NCI-H2029 (cell line): ENCODE results near the gene CAPN8.
A peak's percentile ranks its signal among the peaks of the same experiment; 100 is the strongest.

Experiments used
- DNase-seq: peaks from one replicate; lab custom pipeline; 2025; lab: John Stamatoyannopoulos, UW

The CAPN8 gene

DNA sequence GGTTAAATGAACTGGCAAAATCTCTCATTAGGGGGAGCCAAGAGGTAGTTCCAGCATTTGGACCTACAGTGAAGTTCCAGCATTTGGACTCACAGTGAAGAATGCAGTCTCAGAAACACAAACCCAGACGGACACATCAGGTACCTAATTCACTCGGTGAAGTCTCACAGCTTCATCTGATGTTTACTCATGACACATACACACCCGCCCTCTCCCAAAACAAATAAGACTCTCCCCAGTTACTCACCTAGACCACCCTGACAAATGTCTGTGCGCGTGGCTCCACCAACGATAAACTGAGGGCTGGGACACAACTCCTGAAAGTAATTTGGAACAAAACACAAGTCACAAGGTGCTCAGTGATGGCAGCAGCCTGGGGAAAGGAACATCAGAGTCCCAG lies 11.4 kb downstream of the CAPN8 start:
- DNase-seq, result no peak

DNA sequence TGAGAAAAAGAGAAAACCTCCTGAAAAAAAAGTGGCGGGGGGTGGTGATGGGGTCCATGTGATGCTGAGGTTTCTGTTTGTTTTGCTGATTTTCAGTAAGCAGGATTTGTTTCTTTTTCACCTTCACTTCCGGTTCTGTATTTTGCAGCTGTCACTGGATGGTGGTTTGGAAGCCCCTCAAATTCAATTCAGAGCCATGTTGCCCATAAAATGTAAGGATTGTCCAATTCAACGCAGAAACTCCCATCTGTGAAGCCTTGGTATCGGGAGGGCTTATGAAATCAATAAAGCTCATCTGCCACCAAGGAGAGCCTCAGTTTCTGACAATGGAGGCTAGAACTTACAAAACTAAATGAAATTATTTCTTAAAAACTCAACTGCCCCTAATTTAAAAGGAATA lies 12.1 kb downstream of the CAPN8 start:
- DNase-seq, result no peak

DNA sequence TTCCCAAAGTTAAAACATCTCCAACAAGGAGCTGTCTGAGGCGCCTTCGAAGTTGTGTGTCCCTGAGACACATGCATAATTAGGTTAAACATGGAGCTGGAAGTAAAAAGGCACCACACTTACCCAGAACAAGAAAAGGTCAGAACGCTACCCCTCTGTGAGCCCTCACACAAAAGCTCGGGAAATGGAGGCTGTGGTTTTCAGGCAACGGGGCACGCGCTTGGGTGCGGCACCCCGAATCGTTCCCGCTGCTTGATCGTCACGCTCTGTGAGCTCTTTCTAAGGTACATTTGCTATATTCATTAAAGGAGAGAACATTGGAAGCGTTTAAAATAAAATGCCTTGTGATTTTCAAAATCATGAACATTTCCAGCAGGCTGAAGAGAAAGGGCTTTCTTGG lies 12.5 kb downstream of the CAPN8 start:
- no peak for DNase-seq

DNA sequence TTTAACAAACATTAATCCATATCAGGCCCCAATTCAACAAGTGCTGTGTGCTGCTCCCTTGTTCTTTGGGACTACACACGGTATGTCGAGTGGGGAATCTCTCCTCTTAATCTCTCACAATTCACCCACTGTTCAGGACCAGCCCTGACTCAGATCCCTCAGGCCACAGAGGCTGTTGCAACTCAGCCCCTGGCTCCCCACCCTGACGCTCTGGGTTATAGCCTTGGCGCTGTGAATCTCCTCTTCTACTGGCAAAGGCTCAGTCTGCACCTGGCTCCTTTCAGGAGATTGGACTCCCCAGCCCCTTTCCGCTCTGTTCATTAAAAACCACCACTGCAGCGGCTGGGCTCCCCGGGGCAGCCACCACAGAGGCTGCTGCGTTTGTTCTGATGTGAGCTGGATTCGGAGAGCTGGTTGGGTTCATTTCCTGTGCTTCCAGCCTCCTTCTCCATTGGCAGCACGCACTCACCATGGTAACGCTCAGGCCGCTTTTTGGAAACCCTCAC lies 13.0 kb downstream of the CAPN8 start:
- no peak for DNase-seq

DNA sequence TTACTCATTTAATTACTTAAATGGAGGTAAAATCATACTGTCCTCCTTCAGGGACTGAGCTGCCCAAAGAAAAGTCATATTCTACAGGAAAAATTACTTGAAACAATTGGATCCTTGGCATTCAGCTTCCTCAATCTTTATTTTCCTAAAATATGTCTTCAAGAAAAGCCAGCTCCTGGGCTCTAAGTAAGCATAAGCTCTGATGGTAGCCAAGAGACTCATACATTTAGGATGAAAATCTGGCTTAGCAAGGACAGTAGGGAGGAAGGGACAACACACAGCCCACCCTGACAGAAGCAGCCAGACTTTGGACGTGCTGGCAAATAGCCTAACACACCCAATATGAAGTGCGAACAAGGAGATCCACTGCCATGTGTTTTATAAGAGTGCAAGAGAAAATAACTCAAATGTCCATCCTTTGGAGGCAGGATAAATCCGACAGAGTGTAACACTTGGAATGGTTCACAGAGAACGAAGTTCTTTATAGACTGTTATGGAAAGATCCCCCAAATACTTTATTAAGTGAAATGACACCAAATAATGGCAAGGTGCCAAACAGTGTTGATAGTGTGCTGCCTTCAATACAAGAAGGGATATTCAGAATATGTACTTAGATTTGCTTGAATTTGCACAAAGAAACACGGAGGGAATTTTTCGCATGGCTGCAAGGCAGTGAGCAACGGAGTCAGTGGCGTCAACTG lies 14.1 kb downstream of the CAPN8 start:
- no peak for DNase-seq

DNA sequence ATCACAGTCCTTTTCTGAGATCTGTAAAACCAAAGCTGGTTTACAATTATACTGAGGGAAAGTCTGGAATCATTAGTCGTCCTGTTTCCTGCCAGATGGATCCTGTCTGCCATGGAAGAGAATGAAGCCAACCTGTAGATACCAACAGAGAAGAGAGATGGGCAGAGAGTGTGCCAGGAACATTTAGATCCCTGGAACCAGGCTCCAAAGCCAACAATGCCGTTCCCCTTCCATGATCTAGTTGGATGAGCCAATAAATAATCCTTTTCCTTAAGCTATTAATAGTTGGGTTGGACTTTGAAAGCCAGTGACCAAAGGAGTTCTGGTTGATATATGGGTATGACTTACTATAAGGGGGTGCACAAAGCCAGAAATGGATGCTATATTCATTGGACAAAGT lies 15.0 kb downstream of the CAPN8 start:
- DNase-seq, result no peak

DNA sequence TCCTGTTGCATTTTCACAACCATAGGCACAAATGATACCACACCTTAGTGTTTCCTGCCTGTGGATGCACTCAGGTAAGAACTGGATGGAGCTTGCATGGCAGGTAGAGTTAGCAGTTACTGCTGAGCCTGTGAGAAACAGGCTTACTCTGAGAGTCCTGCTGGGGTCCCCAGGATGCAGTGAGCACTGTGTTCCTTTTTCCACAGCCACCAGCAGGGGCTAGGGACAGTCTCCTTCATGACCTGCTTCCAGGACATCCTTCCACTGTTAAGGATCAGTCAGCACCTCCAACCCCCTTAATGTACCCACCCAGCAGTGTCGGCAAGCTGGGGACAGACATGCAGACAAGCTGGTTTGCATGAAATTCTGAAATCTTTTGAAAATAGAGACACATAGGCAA lies 16.3 kb downstream of the CAPN8 start:
- no peak for DNase-seq

DNA sequence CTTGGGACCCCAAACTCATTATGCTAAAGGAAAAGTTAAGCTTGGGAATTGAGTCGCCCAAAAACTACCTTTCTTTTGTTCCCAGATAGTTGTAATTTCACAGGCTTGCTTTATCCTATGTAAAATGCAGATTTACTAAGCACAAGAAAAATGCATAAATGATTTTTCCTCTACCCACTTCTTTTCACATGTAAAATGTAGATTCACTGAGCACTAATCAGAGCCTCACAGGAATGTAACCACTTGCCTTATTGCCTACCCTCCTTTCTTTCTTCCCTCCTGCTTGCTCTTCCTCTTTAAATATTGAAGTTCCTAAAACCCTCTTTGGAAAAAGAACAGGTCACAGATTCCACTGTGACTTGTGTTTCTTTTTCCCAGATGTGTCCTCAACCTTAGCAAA lies 18.3 kb downstream of the CAPN8 start:
- DNase-seq, result no peak

DNA sequence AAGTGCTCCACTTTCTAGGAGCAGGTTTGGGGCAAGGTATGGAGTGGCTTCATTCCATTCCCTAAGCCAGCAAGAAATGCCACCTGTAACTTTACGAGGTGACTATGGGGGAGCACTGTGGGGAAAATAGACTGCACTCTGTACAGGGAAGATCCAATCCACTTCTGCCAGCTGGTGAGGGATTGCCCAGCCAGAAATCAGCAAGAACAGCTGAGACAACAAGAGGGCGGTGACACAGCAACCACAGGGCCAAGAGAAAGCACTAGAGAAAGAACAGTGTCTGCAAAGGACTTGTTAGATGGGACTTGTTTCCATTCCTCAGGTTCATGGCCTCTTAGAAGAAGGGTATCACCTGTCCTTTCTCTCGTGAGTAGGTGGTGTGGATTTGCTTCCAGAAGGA lies 19.6 kb downstream of the CAPN8 start:
- DNase-seq, result peak; percentile 9

DNA sequence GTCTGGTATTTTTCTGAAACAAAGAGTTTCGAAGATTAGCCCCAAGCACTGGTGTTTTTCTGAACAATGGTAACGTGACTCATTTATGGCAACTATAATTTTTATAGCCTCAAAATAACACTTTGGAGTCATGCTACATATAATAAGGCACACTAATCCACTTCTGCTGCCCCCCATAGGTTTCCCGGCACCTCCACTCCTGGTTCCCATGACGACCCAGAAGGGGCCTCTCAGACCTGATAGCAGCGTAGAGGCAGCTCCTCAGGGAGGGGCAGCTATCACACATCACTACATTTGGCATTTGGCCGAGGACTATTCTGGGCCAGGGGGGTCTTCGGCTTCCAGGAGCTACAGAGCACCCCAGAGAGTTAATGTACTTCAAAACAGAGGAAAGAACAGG lies 23.3 kb downstream of the CAPN8 start:
- no peak for DNase-seq

DNA sequence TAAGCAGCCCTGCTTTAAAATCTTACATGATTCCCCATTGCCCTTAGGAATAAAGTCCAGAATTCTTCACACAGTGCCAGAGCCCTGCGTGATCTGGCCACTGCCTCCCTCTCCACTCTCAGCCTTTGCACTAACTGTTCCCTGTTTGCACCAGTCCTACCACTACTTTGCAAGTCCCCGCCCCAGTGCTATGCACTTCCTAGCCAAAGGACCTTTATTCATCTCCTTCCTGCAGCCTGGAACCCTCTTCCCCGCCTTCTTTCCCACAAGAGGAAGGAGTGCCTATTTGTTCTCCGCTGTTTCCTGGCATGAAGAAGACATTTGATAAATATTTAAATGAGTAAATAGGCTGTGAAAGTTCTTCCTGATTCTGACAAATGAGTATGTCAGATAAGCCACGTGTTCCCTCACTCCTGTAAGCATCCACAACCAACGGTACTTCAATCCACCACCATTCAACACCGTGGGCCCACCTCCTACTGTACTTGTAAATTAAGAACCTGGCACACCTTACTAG lies 23.9 kb downstream of the CAPN8 start:
- DNase-seq, result no peak

DNA sequence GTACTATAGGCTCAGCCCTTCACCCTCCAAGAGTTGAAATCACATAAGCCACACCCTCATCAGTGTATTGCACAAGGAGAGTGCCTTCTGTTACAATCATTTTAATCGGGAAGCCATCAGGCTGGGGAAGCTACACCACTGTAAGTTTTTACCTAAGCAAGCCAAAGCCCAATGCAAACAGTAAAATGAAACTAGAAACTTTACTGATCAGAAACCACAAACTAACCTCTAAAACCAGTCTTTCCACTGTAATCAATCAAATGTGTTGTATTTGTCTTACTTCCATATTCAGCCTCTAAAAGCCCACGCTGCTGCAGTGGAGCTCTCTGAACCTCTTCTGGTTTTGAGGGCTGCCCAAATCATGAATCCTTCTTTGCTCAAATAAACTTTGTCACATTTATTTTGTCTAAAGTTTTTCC lies 26.2 kb downstream of the CAPN8 start:
- no peak for DNase-seq

DNA sequence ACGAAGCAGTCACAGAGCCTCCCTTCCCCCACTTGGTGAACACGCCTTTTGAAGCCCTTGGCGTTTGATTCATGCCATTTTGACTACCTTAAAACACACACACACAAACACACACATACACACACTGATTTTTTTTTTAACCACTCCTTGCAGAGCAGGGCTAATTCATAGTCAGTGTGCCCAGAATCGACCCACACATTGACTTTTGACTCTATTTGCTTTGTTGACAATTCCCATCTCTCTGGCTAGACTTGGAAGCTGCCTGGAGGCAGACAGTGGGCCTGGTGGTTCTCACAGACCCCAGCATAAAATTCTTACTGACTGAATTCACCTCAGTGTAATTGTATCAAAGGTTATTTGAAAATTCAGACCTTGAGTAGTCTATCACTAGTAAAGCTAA lies 30.3 kb downstream of the CAPN8 start:
- DNase-seq, result no peak

DNA sequence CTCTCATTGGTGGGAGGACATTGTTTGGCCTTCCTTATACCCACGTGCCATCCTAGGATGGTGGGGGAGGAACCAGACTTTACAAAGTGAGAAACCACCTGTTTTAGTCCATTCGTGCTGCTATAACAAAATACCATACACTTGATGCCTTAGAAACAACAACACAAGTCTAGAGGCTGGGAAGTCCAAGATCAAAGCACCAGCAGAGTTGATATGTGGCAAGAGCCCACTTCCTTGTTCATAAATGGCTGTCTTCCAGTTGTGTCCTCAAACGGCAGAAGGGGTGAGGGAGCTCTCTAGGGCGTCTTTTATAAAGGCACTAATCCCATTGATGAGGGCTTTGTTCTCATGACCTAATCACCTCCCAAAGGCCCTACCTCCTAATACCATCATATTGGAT lies 31.1 kb downstream of the CAPN8 start:
- no peak for DNase-seq

DNA sequence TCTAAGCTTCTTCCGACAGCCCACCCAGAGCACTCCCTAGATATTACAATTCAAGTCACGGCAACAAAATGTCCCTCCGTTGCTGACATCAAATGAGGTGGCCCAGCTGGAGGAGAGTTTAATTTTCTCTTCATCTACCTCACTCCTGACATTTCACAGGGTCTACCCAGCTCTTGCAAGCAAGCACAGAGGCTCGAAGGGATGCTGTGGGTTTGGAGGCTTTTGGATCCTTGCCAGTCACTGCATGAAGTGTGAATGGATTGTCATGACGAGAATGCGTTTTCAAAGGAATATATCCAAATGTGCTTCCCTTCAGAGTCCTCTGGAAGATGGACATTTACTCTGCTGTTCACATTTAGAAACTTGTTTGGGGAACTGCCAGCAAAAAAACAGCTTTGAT lies 33.5 kb downstream of the CAPN8 start:
- no peak for DNase-seq

DNA sequence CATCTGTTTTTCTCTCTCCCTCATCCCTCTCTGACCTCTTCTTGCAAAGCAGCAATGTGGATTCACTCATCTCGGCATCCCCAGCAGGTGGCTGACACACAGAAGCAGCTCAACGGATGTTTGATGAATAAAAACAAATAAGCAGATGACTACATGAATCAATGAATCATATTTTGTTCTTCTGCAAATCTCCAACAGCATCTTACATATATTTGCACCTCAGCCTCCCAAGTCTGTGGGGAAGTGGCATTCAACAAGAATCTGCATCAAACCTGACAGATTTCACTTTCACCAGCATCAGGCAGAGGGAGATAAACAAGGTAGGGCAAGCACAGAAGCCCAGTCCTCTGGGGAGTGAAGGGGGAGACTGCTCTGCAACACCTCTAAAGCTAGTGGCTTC lies 34.0 kb downstream of the CAPN8 start:
- DNase-seq, result no peak

DNA sequence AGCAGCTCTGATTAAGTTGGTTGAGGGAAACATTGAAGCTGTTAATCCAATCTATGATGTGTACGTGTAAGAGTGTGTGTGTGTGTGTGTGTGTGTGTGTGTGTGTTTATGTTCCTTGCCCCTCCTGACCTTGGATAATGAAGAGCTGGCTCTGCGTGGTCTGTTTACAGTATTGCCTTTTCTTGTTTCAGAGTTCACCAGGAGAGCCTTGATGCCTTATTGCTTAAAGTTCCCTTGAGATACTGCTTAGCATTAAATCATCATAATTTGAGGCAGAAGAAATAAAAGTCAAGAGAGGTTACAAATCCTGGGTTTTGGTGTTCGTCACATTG lies 36.4 kb downstream of the CAPN8 start:
- no peak for DNase-seq

DNA sequence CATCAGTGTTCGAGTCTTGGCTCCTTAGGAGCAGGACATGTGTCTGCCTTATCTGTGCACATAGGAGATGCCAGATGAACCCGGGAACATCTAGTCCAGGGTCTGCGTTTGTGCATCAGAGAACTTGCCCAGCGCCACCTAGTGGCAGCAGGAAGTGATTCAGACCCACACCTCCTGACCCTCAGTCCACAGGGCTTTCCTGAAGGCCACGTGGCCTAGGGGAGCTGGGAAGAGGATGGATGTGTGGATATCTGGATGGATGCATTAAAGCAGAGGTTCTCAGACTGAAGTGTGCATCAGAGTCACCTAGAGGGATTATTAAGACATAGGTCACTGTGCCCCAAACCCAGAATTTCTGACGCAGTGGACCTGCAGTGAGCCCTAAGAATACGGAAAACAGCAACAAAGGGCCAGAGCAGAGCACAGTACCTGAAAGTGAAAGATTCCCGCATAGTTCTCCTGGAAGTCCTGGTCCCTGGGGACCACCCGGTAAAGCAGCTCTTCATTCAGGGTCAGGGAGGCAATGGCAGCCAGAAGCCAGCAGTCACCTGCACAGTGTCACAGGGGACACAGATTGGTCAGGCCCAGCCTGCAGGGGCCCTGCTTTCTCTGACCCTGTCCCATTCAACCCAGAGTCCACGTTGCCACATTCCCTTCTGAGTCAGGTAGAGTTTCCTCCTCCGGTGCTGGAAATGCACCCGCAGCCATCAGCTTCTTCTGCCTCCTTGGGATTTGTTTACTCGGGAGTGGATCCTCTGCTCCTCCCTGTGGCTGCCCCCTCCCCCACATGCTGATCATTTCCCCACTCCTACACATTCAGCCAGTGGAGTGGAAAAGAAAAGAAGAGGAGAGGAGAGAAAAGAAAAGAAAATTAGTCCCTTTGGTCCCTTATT lies 37.0 kb downstream of the CAPN8 start:
- DNase-seq, result peak; percentile 32

DNA sequence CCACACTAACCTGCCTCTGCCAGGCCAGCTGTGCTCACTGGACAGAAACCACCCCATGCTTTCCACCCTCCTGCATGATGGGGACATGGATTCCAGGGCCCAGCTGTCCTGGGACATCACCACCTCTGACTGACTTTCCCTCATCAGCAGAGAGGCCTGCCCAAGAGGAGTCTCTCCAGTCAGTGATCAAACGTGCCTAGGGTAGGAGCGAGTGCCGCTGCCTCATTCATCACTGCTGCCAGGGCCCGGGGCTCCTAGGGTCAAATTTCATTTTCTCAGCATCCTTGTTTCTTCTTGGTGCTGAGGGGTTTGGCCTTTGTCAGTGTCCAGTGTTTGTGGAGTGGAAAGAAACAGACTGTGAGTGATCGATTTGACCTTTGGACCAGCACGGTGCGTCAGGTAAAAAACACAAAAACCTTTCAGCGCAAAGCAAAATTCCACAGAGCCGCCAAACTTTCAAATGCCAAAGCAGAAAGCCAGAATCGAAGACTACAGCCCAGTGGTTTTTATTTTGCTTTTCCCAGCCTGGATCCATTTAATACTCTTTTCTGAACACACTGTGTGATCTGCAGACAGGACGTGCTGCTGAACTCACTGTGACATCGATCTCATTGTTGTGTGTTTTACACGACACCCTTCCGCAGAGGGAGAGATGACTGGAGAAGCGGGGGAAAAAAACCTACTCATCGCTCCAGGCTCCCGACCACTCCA lies 43.2 kb downstream of the CAPN8 start:
- DNase-seq, result no peak

DNA sequence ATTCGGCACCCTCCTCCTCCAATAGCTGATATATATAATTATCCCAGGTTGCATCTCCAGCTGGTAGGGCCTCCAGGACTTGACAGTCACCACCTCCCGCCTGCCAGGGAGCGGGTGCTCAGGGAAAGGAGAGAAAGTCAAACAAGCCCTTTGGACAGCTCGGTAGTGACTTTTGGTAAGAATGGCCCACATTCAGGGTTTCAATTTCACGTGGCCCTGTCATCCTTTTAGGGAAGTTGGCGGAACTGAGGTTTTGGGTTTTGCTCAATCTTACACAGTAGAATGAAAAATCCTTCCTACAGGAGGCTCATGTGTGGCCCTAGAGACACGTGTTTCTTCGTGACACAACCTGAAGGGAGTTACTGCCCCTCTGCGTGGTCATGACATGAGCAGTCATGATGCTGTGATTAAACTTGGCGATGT lies 44.2 kb downstream of the CAPN8 start:
- no peak for DNase-seq

DNA sequence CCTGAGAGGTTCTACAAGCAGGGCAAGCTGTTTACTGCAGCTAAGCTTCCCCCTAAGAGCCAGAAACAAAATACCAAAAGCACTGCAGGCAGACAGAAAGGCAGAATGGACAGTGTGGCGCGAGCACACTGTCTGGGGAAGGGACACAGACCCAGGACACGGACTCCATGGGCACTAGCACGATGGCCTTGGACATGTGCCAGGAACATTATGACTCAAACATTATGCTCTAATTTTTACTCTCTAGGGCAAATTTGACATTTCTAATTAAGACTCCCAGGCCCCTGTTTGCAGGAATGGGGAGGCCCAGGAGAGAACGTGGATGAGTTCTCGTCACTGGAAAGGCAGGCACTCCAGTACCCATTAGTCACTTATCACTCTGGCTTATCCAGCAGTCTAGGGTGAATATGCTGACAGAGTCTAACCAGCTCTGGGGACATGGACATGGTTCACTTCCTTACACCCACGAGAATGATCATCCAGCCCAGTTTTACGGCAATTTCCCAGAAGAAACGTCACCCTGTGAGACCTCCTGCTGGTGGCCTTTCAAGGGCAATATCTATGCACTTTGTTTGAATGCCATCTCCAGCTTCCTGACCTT lies 45.1 kb downstream of the CAPN8 start:
- no peak for DNase-seq

DNA sequence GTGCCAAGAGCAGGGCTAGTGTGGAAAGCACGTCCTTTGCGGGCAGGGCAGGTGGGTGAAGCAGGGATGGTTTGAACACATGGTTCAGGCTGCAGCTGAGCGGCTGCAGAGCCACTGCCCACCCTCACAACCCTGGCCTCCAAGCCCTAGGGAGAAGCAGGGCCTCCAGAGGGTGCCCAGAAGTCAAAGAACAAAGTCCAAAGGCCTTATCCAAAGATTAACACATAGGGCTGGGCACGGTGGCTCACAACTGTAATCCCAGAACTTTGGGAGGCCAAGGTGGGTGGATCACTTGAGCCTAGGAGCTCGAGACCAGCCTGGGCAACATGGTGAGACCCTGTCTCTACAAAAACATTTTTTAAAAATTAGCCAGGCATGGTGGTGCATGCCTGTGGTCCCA lies 46.8 kb downstream of the CAPN8 start:
- no peak for DNase-seq
